HG03097 (cell line): ENCODE results near the gene GNB2.

Source experiments
- ATAC-seq: cut with Tn5 transposase; IDR thresholded peaks from one replicate; pipeline ENCODE4 v1.9.1; 2021; ENCODE audit not compliant: unreplicated experiment, low FRiP score

The GNB2 gene

GRCh38 chr7:100680576-100681271, 7.2 kb downstream of the GNB2 start:
- no peak for ATAC-seq

GRCh38 chr7:100681491-100682227, 8.1 kb downstream of the GNB2 start:
- no peak for ATAC-seq

- ATAC-seq: no peak
Measured at GRCh38 chr7:100682228-100682741, 8.7 kb downstream of the GNB2 start.

GRCh38 chr7:100682991-100683658, 9.6 kb downstream of the GNB2 start:
- ATAC-seq: no peak

- ATAC-seq: no peak
Measured at GRCh38 chr7:100683659-100684533, 10.4 kb downstream of the GNB2 start.

GRCh38 chr7:100684534-100685042, 11.0 kb downstream of the GNB2 start:
- no peak for ATAC-seq

GRCh38 chr7:100685049-100685605, 11.6 kb downstream of the GNB2 start:
- ATAC-seq: no peak

GRCh38 chr7:100685631-100686145, 12.1 kb downstream of the GNB2 start:
- ATAC-seq: no peak

GRCh38 chr7:100686201-100686821, 12.8 kb downstream of the GNB2 start:
- no peak for ATAC-seq

GRCh38 chr7:100686822-100687211, 13.3 kb downstream of the GNB2 start:
- ATAC-seq: no peak

- no peak for ATAC-seq
Measured at GRCh38 chr7:100687261-100687660, 13.7 kb downstream of the GNB2 start.

GRCh38 chr7:100687751-100688300, 14.3 kb downstream of the GNB2 start:
- no peak for ATAC-seq

GRCh38 chr7:100688326-100688860, 14.9 kb downstream of the GNB2 start:
- ATAC-seq: no peak

GRCh38 chr7:100689230-100690135, 15.9 kb downstream of the GNB2 start:
- no peak for ATAC-seq

- ATAC-seq: no peak
Measured at GRCh38 chr7:100691676-100692577, 18.4 kb downstream of the GNB2 start.

- no peak for ATAC-seq
Measured at GRCh38 chr7:100692578-100692961, 19.0 kb downstream of the GNB2 start.
